ENCODE measurements around the gene PIGH. TPM values are rescaled to one million over a fixed set of nuclear protein-coding genes. Genes with fewer than 3 reads are reported as not detected.

Gene PIGH
- total RNA-seq, 1 donor from 2014 or later = 15.8 TPM

- Histone ChIP-seq H3K9me3 (ENCODE audit: low read depth) (no peaks in the 10 kb centered on the region), H2AFZ (replicated peaks) (no peak overlapping the region), H3K9ac (no peak overlapping the region), H3K4me1 (no peaks in the 10 kb centered on the region), H3K79me2 (ENCODE audit: low read depth) (no peaks in the 10 kb centered on the region), H3K27ac (no peak overlapping the region), H3K4me3 (no peak overlapping the region), H4K20me1 (ENCODE audit: low read depth) (no peaks in the 10 kb centered on the region), H3F3A (ENCODE audit: low read depth) (no peaks in the 10 kb centered on the region), H3K4me2 (no peak overlapping the region), H3K27me3 (no peaks in the 10 kb centered on the region), H3K36me3 (no peaks in the 10 kb centered on the region)
- no peak overlapping the region for H3K4me3 Mint-ChIP-seq
- H3K9me3 Mint-ChIP-seq = no peaks in the 10 kb centered on the region
- DNase-seq (ENCODE audit: low spot score) = no peak
- peaks cover 4% of the 10 kb centered on the region for H3K27me3 Mint-ChIP-seq (ENCODE audit: insufficient read depth, low read depth)
- H3K36me3 Mint-ChIP-seq = peaks cover 8% of the 10 kb centered on the region
- H3K27ac Mint-ChIP-seq = no peak overlapping the region
- TF ChIP-seq CTCF (IDR thresholded peaks at IDR 0.05) (no peak), EZH2phosphoT487 (IDR thresholded peaks at IDR 0.05) (no peak), EZH2 (IDR thresholded peaks at IDR 0.05) (no peak)
- H3K4me1 Mint-ChIP-seq = peaks cover 5% of the 10 kb centered on the region
Observed at GRCh38 chr14:67557118-67557517, 43.0 kb downstream of the PIGH start.

- H3K27me3 Mint-ChIP-seq (ENCODE audit: insufficient read depth, low read depth) = peaks cover 5% of the 10 kb centered on the region
- no peaks in the 10 kb centered on the region for H3K9me3 Mint-ChIP-seq
- Histone ChIP-seq H3K4me1 (no peaks in the 10 kb centered on the region), H3K9ac (no peak overlapping the region), H4K20me1 (ENCODE audit: low read depth) (no peaks in the 10 kb centered on the region), H3K27me3 (no peaks in the 10 kb centered on the region), H3K36me3 (no peaks in the 10 kb centered on the region), H2AFZ (replicated peaks) (no peak overlapping the region), H3K79me2 (ENCODE audit: low read depth) (no peaks in the 10 kb centered on the region), H3K4me3 (no peak overlapping the region), H3K27ac (no peak overlapping the region), H3F3A (ENCODE audit: low read depth) (no peaks in the 10 kb centered on the region), H3K4me2 (no peak overlapping the region), H3K9me3 (ENCODE audit: low read depth) (no peaks in the 10 kb centered on the region)
- H3K4me3 Mint-ChIP-seq = no peak overlapping the region
- no peak overlapping the region for H3K27ac Mint-ChIP-seq
- H3K36me3 Mint-ChIP-seq = peaks cover 8% of the 10 kb centered on the region
- no peak for DNase-seq (ENCODE audit: low spot score)
- H3K4me1 Mint-ChIP-seq = peaks cover 5% of the 10 kb centered on the region
- TF ChIP-seq EZH2 (IDR thresholded peaks at IDR 0.05) (no peak), CTCF (IDR thresholded peaks at IDR 0.05) (no peak), EZH2phosphoT487 (IDR thresholded peaks at IDR 0.05) (no peak)
Observed at GRCh38 chr14:67556671-67557070, 43.4 kb downstream of the PIGH start.

GRCh38 chr14:67555518-67556090 is 44.5 kb downstream of the PIGH start:
- no peak overlapping the region for H3K27ac Mint-ChIP-seq
- DNase-seq (ENCODE audit: low spot score) = no peak
- Histone ChIP-seq H3K36me3 (no peaks in the 10 kb centered on the region), H3K4me3 (no peak overlapping the region), H3K9me3 (ENCODE audit: low read depth) (no peaks in the 10 kb centered on the region), H3K27me3 (no peaks in the 10 kb centered on the region), H3K4me1 (no peaks in the 10 kb centered on the region), H4K20me1 (ENCODE audit: low read depth) (no peaks in the 10 kb centered on the region), H3K27ac (no peak overlapping the region), H3K79me2 (ENCODE audit: low read depth) (no peaks in the 10 kb centered on the region), H3K9ac (no peak overlapping the region), H3K4me2 (no peak overlapping the region), H2AFZ (replicated peaks) (no peak overlapping the region), H3F3A (ENCODE audit: low read depth) (no peaks in the 10 kb centered on the region)
- H3K4me1 Mint-ChIP-seq = peaks cover 5% of the 10 kb centered on the region
- H3K9me3 Mint-ChIP-seq = no peaks in the 10 kb centered on the region
- H3K4me3 Mint-ChIP-seq = no peak overlapping the region
- peaks cover 5% of the 10 kb centered on the region for H3K27me3 Mint-ChIP-seq (ENCODE audit: insufficient read depth, low read depth)
- TF ChIP-seq EZH2phosphoT487 (IDR thresholded peaks at IDR 0.05) (no peak), EZH2 (IDR thresholded peaks at IDR 0.05) (no peak)
- peaks cover 8% of the 10 kb centered on the region for H3K36me3 Mint-ChIP-seq

GRCh38 chr14:67554341-67554740 is 45.7 kb downstream of the PIGH start:
- Histone ChIP-seq H3K79me2 (ENCODE audit: low read depth) (no peaks in the 10 kb centered on the region), H3K27ac (no peak overlapping the region), H3K9me3 (ENCODE audit: low read depth) (no peaks in the 10 kb centered on the region), H3K4me1 (no peaks in the 10 kb centered on the region), H3K36me3 (no peaks in the 10 kb centered on the region), H3K9ac (no peak overlapping the region), H3K27me3 (no peaks in the 10 kb centered on the region), H3K4me2 (no peak overlapping the region), H4K20me1 (ENCODE audit: low read depth) (no peaks in the 10 kb centered on the region), H2AFZ (replicated peaks) (no peak overlapping the region), H3F3A (ENCODE audit: low read depth) (no peaks in the 10 kb centered on the region), H3K4me3 (no peak overlapping the region)
- peaks cover 8% of the 10 kb centered on the region for H3K27me3 Mint-ChIP-seq (ENCODE audit: insufficient read depth, low read depth)
- no peak overlapping the region for H3K4me3 Mint-ChIP-seq
- DNase-seq (ENCODE audit: low spot score) = no peak
- H3K36me3 Mint-ChIP-seq = peaks cover 7% of the 10 kb centered on the region
- TF ChIP-seq CTCF (IDR thresholded peaks at IDR 0.05) = no peak
- TF ChIP-seq EZH2 (IDR thresholded peaks at IDR 0.05) = no peak
- TF ChIP-seq EZH2phosphoT487 (IDR thresholded peaks at IDR 0.05) = no peak
- peak overlapping the region; percentile 27 for H3K27ac Mint-ChIP-seq
- peaks cover 3% of the 10 kb centered on the region for H3K4me1 Mint-ChIP-seq
- no peaks in the 10 kb centered on the region for H3K9me3 Mint-ChIP-seq

All from neural progenitor cell (in vitro differentiated cells).